Epithelial cell of prostate (primary cell): ENCODE measurements around the gene HTR2A.

Experiments
- DNase-seq: peaks from one replicate; pipeline ENCODE4 v3.0.0-alpha.2; 2011; ENCODE audit warnings: low read depth, low spot score
- H3K27ac ChIP-seq: fragments of 450-650 bp; 2 replicates; pipeline ENCODE4 v1.5.1; 2017; ENCODE audit warnings: mild to moderate bottlenecking

The HTR2A gene

DNA sequence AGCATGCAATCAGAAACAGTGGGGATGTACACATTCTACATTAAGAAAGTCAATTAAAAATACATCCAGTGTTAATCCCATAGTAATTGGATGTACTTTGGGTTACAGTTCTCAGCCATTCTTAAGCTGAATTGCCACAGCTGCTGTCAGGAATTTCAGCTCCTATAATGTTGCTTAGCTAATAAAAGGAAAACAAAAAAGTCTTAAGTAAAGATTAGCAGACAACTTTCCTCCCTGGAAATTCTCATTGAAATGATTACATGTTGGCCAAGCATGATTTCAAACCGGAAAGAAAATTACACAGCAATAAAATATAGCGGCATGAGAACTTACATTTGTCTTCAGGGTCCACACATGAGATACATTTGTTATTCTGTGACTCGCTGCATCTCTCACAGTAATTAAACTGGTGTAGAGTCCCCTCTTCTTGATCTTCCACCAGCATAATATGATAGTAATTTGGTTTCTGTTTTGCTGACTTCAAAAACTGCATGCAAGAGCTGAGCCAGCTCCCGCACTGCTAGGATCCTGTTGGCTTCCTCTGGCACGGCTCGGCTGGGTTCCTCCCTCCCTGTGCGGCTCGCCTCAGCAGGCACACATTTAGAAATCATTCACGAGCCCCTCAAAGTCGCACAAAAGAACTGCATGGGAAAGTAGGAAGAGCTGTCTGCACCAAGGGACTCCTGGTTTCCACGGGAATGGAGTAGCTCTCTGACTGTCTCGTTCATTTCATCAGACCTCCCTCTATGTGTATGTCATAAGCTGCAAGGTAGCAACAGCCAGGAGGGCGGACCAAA, at the start of gene HTR2A:
Gene HTR2A (minus strand): TSS at position 713 of the 797 bp plus-strand sequence. CDS start 1,147 bp downstream, outside the sequence.
- DNase-seq = no peak
- H3K27ac ChIP-seq = no peak within 1 kb of the TSS

GRCh38 chr13:46936525-46936924, 39.7 kb upstream of the HTR2A start:
- no peak overlapping the region for H3K27ac ChIP-seq
- no peak for DNase-seq

- H3K27ac ChIP-seq = no peak overlapping the region
- no peak for DNase-seq
Measured at GRCh38 chr13:46934749-46935148, 37.9 kb upstream of the HTR2A start.

GRCh38 chr13:46926916-46927590, 30.2 kb upstream of the HTR2A start:
- no peak for DNase-seq
- H3K27ac ChIP-seq = no peak overlapping the region

DNA sequence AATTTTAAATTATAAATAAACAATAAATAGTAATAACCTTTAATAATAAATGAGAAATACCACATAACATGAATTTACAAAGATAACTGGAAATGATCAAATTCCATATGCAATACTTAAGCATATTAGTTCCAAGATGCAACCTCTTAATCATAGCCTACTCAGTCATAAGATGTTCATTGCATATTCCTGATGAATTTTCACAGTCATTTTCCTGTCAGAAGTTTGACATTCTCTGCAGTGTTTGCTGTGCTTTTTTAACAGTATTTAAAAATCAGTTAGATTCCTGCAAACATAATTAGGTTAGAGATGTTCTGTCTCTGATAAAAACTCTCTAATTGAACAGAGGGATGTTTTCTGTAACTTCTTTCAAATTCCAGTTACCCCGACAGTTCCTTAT, 28.6 kb upstream of the HTR2A start:
- DNase-seq = no peak
- no peak overlapping the region for H3K27ac ChIP-seq

DNA sequence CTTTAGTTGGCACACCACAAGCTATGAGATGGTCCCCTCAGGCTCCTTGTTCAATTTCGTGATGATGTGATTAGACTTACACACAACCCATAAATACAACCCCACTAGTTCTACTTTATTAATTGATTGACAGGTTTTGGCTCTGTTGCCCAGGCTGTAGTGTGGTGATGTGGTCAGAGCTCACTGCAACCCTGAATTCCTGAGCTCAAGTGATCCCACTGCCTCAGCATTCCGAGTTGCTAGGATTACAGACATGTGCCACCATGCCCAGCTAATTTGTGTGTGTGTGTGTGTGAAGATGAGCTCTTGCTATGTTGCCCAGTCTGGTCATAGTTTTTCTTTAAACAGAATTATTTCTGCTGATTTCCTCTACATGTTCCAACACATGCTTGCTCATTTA, 17.5 kb upstream of the HTR2A start:
- H3K27ac ChIP-seq = no peak overlapping the region
- no peak for DNase-seq

DNA sequence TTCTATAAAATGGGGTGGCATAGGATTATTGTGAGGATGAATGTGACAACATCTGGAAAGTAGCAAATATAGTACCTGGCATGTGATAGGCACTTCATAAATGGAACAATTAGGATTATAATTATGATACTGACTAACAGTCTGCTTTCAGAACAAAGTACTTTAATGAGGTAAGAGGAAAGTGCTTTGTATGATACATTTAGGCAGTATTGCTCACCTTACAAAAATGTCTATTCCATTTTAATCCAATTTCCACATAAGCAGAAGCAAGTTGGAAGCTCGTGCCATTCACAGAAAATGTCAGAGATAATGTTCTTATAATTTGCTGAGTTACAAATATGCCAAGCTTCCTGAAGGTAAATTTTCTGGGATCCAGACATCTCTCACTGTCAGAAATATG, 16.9 kb upstream of the HTR2A start:
- no peak for DNase-seq

GRCh38 chr13:46909042-46909441, 12.2 kb upstream of the HTR2A start:
- no peak for DNase-seq
- H3K27ac ChIP-seq = no peak overlapping the region

More for the DNA sequence above, 16.9 kb upstream of the HTR2A start:
- H3K27ac ChIP-seq = no peak overlapping the region

- H3K27ac ChIP-seq = no peak overlapping the region
- DNase-seq = no peak
Measured at GRCh38 chr13:46908501-46908900, 11.6 kb upstream of the HTR2A start.

DNA sequence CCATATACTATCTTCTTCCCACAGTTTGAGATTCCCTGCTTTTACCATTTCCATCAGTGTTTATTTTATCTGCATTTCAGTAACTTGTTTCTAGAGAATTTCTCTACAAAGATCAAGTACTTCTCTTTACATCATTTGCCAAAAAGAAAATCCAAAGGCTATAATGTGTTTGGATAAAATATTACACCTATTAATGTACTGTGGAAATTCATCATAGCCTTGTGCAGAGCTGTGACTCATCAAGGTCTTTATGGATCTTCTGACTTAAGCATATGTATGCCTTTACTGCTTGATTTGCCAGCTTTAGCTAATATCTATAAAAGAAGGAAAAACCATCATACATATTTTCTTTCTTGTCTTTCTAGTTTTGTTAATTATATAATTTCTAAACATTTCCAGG, 9.6 kb upstream of the HTR2A start:
- DNase-seq = no peak
- no peak overlapping the region for H3K27ac ChIP-seq

- no peak for DNase-seq
- no peak overlapping the region for H3K27ac ChIP-seq
Measured at GRCh38 chr13:46905249-46905648, 8.4 kb upstream of the HTR2A start.

DNA sequence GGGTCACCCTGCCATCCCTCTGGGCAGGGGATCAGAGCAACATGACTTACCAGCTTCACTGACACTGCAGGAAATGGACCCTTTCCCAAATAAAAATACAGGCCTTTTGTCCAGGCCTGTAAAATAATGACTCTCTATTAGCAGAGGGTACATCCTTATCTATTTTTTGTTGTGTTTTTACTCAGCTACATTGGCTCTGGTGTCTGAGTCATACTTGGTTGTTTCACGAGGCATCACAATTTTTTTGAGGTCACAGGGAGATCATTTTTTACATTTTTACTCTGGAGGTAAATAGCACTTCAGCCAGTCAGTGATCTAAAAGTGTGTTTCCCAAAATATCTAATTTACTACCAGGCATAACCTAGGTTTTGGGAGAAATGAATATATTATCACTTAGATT, 6.9 kb upstream of the HTR2A start:
- DNase-seq = no peak
- no peak overlapping the region for H3K27ac ChIP-seq

GRCh38 chr13:46901721-46902120, 4.9 kb upstream of the HTR2A start:
- H3K27ac ChIP-seq = no peak overlapping the region
- no peak for DNase-seq

GRCh38 chr13:46899801-46900200, 2.9 kb upstream of the HTR2A start:
- no peak for DNase-seq
- no peak overlapping the region for H3K27ac ChIP-seq

GRCh38 chr13:46895381-46895780, 1.5 kb downstream of the HTR2A start:
- no peak overlapping the region for H3K27ac ChIP-seq
- DNase-seq = no peak

- DNase-seq = no peak
- H3K27ac ChIP-seq = no peak overlapping the region
Measured at GRCh38 chr13:46894568-46894967, 2.3 kb downstream of the HTR2A start.

DNA sequence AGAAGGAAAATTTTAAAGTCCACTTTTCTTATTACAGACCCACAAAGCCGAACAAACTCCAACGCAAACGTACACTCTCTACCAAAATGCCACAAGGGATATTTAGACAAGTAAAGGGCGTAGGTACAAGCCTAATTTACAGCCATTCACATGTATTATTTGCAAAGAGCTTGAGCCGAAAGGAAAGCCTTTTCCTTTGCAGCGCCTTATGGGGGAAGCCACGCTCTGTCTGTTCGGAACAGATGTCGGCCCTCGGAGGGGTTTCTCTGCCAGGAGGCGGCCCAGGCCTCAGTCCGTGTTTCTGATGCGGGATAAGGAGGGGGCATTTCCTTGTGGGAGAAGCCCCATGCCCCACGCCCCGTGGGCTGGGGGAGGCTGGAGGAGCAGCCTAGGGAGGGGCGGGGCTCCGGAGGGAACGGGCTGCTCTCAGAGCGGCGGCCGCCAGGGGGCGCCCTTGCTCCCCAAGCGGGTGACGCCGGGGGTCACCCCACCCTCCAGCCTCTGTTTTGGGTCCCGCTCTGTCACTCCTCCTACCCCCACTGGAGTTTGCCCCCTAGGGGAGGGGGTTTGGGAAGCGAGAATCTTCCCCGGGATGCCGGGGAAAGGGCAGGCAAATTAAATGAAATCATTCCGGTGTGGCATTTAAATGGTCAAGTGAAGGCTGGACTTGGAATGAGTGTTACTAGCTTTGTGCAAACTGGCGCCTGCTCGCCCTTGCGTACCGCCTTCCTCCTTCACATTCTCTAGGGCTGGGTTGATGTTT, 2.9 kb downstream of the HTR2A start:
- DNase-seq = no peak
- no peak overlapping the region for H3K27ac ChIP-seq

DNA sequence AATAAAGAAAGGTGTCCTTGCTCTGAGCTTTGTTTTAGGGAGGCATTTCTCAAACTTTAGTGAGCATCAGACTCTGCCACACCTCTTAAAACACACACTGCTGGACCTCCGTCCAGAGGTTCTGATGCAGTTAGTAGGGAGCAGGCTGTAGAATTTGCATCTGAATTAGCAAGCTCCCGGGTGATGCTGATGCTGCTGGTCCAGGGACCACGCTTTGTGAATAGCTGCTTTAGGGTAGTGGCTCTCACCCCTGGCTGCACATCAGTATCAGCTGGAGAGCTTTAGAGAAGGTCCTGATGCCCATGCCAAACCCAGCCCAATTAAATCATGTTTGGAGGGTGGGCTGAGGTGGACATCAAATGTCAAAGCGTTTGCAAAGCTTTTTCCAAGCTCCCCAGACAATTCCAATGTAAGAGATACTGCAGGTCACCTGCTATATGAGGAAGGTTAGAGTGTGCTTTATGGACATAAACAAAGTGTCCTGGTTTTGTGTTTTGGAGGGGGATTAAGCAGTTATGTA, 3.6 kb downstream of the HTR2A start:
- no peak overlapping the region for H3K27ac ChIP-seq
- no peak for DNase-seq

DNA sequence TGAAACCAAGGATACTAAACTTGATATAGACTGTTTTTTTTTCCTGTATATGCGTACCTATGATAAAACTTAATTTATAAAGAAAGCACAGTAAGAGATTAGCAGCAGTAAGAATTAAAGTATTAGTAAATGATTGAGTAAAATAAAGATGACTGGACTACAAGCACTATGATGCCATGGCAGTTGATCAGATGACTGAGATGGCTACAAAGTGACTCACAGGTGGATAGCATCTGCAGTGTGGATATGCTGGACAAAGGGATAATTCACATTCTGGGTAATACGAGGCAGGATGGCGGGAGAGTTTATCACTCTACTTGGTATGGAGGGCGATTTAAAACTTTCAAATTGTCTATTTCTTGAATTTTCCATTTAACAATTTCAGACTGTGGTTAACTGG, 11.8 kb downstream of the HTR2A start:
- no peak overlapping the region for H3K27ac ChIP-seq
- DNase-seq = no peak

GRCh38 chr13:46884531-46884930, 12.3 kb downstream of the HTR2A start:
- no peak for DNase-seq
- no peak overlapping the region for H3K27ac ChIP-seq

GRCh38 chr13:46881621-46882020, 15.2 kb downstream of the HTR2A start:
- DNase-seq = no peak
- H3K27ac ChIP-seq = no peak overlapping the region
